MM.1S (cell line): ENCODE measurements around the gene ZNF469.

Experiments used
- DNase-seq: peaks from one replicate; pipeline ENCODE4 v3.0.0-alpha.2; 2015
- H2AFZ ChIP-seq: fragments of 300-600 bp; sonication (generic); 2 replicates; pipeline ENCODE4 v1.6.0; 2016; ENCODE audit warnings: antibody characterized with exemption, low read length
- H3F3A ChIP-seq: fragments of 300-600 bp; sonication (generic); 2 replicates; pipeline ENCODE4 v1.6.1; 2016; ENCODE audit warnings: mild to moderate bottlenecking, antibody characterized with exemption, low read length, moderate library complexity, mixed read lengths; ENCODE audit not compliant: insufficient read depth
- H3K27ac ChIP-seq: fragments of 300-600 bp; sonication (generic); 2 replicates; pipeline ENCODE4 v1.5.1; 2016; ENCODE audit warnings: mild to moderate bottlenecking, low read length
- H3K27me3 ChIP-seq: fragments of 300-600 bp; sonication (generic); replicated peaks from 2 replicates; pipeline ENCODE4 v1.6.0; 2016; ENCODE audit warnings: low read length; ENCODE audit not compliant: insufficient read depth
- H3K36me3 ChIP-seq: fragments of 300-600 bp; sonication (generic); replicated peaks from 2 replicates; pipeline ENCODE4 v1.6.1; 2016; ENCODE audit warnings: mild to moderate bottlenecking, low read length, mixed read lengths; ENCODE audit not compliant: insufficient read depth
- H3K4me1 ChIP-seq: fragments of 300-600 bp; sonication (generic); 2 replicates; pipeline ENCODE4 v1.6.1; 2016; ENCODE audit warnings: low read length, mixed read lengths
- H3K4me2 ChIP-seq: fragments of 300-600 bp; sonication (generic); 2 replicates; pipeline ENCODE4 v1.6.0; 2016; ENCODE audit warnings: low read depth, low read length
- H3K4me3 ChIP-seq: fragments of 300-600 bp; sonication (generic); 2 replicates; pipeline ENCODE4 v1.5.1; 2016; ENCODE audit warnings: low read length, mixed read lengths
- H3K79me2 ChIP-seq: fragments of 300-600 bp; sonication (generic); 2 replicates; pipeline ENCODE4 v1.6.1; 2016; ENCODE audit warnings: mixed run types, low read length, mixed read lengths
- H3K9ac ChIP-seq: fragments of 300-600 bp; sonication (generic); 2 replicates; pipeline ENCODE4 v1.6.1; 2016; ENCODE audit warnings: low read length, mixed read lengths
- H3K9me2 ChIP-seq: fragments of 300-600 bp; sonication (generic); replicated peaks from 2 replicates; pipeline ENCODE4 v1.6.1; 2016; ENCODE audit warnings: mild to moderate bottlenecking, low read length, mixed read lengths; ENCODE audit not compliant: insufficient read depth
- H3K9me3 ChIP-seq: fragments of 300-600 bp; sonication (generic); replicated peaks from 2 replicates; pipeline ENCODE4 v1.6.1; 2016; ENCODE audit warnings: mild to moderate bottlenecking, low read length, mixed read lengths; ENCODE audit not compliant: insufficient read depth
- H4K20me1 ChIP-seq: fragments of 300-600 bp; sonication (generic); 2 replicates; pipeline ENCODE4 v1.6.1; 2016; ENCODE audit warnings: mild to moderate bottlenecking, low read length, moderate library complexity, mixed read lengths; ENCODE audit not compliant: insufficient read depth
- EZH2 ChIP-seq: fragments of 300-600 bp; sonication (generic); optimal IDR thresholded peaks from 2 replicates; pipeline ENCODE3; 2017; ENCODE audit warnings: low read depth, mild to moderate bottlenecking, antibody characterized with exemption, low read length, mixed read lengths
- EZH2phosphoT487 ChIP-seq: fragments of 300-600 bp; sonication (generic); IDR thresholded peaks from 2 replicates; pipeline ENCODE4 v1.6.1; 2018; ENCODE audit warnings: antibody characterized with exemption, low read length
- TF ChIP-seq, protein P1 (sequence below): fragments of 300-600 bp; sonication (generic); IDR thresholded peaks from 2 replicates; pipeline ENCODE4 v1.5.1; 2016; ENCODE audit warnings: antibody characterized with exemption, low read length, mixed read lengths

ZNF469 gene

DNA sequence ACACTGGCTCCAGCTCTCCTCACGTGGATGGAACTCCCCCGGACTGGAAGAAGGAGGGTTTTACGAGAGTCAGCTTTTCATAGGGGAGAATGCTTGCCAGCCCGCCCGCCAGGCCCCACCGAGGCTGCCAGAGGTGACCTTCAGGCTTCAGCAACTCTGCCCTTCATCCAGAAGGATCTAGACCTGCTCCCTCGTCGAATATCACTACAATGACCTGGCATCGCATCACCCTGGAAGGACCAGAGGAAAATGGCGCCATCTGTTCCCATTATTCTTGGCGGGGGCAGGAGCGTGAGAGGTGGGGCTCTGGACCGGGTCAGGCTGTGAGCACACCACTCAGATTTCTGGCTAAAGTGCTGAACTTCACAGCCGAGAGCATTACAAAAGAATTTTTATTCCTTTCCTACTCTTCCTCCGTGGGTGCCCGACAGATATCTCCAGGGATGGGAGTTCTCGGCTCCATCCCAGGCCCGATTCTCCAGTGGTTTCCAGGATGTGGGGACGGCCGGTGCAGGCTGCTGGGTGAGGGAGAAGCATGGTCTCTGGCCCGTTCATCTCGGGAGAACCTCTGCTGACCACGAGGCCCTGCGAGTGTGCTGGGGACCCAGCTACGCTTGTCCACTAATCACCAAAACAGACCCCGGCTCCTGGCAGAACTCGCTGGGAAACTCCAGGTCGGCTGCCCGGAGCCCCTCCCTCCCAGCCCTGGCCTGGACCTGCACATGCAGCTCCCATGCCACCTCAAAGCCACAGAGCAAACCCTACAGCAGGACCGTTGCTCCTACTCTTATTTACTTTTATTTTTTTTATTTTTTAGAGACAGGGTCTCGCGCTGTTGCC, 36.8 kb upstream of the ZNF469 start:
- no peaks in the 10 kb centered on the region for H3K36me3 ChIP-seq
- H3K9me2 ChIP-seq: no peaks in the 10 kb centered on the region
- H3K4me3 ChIP-seq: no peak overlapping the region
- H3F3A ChIP-seq: no peaks in the 10 kb centered on the region
- H3K27ac ChIP-seq: no peak overlapping the region
- no peak overlapping the region for H2AFZ ChIP-seq
- TF ChIP-seq, protein P1, sequence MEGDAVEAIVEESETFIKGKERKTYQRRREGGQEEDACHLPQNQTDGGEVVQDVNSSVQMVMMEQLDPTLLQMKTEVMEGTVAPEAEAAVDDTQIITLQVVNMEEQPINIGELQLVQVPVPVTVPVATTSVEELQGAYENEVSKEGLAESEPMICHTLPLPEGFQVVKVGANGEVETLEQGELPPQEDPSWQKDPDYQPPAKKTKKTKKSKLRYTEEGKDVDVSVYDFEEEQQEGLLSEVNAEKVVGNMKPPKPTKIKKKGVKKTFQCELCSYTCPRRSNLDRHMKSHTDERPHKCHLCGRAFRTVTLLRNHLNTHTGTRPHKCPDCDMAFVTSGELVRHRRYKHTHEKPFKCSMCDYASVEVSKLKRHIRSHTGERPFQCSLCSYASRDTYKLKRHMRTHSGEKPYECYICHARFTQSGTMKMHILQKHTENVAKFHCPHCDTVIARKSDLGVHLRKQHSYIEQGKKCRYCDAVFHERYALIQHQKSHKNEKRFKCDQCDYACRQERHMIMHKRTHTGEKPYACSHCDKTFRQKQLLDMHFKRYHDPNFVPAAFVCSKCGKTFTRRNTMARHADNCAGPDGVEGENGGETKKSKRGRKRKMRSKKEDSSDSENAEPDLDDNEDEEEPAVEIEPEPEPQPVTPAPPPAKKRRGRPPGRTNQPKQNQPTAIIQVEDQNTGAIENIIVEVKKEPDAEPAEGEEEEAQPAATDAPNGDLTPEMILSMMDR: no peak
- TF ChIP-seq EZH2phosphoT487 (no peak), EZH2 (no peak)
- no peak overlapping the region for H3K4me2 ChIP-seq
- no peaks in the 10 kb centered on the region for H3K9me3 ChIP-seq
- no peaks in the 10 kb centered on the region for H3K4me1 ChIP-seq
- no peak for DNase-seq
- peaks cover 34% of the 10 kb centered on the region for H3K27me3 ChIP-seq
- H3K9ac ChIP-seq: no peak overlapping the region
- no peaks in the 10 kb centered on the region for H3K79me2 ChIP-seq
- no peaks in the 10 kb centered on the region for H4K20me1 ChIP-seq

DNA sequence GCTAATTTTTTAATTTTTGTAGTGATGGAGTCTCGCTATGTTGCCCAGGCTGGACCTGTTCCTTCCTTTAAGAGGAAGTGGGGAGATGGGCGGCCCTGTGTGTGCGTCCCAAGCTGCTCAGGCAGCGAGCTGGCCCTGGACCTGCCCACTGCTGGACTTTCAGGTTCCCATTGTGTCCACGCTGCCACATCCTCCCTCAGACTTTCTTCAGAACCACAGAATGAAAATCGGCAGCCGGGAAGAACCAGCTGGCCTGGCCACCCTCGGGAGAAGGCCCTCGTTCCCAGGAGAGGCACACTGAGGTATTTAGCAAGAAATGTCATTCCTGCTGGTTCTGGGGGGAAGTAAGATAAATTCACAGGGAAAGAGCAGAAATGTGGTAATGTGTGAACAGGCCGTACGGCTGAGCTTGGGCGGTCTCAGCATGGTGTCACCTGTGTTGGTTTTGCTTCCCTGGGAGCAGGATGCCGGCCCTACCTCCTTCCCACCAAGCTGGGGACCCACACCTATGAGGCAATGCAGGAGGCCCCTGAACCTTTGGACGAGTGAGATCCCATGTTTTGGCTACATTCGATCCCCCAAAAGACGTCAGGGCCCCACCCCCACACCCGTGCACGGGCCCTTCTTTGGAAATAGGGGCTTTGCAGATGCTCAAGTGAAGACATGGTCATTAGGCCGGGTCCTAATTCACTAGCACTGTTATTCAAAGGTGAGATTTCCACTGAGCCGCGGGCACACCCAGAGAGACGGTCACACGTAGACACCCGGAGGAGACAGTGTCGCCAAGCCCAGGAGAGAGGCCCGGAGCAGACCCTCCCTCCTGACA, 35.9 kb upstream of the ZNF469 start:
- H4K20me1 ChIP-seq: no peaks in the 10 kb centered on the region
- TF ChIP-seq, protein P1: no peak
- TF ChIP-seq EZH2phosphoT487 (no peak), EZH2 (no peak)
- H3K27ac ChIP-seq: no peak overlapping the region
- no peaks in the 10 kb centered on the region for H3K36me3 ChIP-seq
- H3K9ac ChIP-seq: no peak overlapping the region
- H3K9me2 ChIP-seq: no peaks in the 10 kb centered on the region
- no peaks in the 10 kb centered on the region for H3F3A ChIP-seq
- no peaks in the 10 kb centered on the region for H3K79me2 ChIP-seq
- H3K4me2 ChIP-seq: no peak overlapping the region
- H2AFZ ChIP-seq: no peak overlapping the region
- no peak for DNase-seq
- H3K4me3 ChIP-seq: no peak overlapping the region
- peaks cover 34% of the 10 kb centered on the region for H3K27me3 ChIP-seq
- no peaks in the 10 kb centered on the region for H3K9me3 ChIP-seq
- no peaks in the 10 kb centered on the region for H3K4me1 ChIP-seq

DNA sequence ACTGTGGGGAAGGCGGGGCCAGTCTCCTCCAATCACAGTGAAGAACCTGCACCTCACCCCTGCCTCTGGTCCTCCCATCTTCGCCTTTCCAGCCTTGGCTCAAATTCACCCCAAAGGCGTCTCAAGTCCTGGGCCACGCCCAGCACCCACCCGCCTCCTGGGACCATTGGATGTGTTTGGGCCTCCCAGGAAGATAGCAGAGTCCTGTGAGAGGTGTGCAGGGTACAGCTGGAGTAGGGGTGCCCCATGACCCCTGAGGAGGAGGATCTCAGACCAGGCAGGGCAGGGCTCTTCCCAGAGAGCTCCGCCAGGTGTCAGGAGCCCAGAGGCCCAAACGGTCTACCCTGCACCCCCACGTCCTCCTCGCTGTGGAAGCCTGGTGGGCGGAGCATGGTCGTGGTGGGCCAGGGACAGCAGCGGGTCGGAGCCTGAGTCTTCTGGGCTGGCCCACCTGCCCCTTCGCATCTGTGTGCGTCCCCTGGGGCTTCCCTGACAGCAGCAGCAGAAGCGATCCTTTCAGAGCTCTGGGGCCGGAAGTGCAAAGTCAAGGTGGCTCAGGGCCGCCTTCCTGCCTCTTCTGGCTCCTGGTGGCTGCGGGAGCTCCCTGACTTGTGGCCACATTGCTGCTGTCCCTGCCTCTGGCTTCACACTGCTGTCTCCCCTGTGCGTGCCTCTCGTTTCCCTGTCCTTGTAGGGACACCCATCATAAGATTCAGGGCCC, 34.9 kb upstream of the ZNF469 start:
- Histone ChIP-seq H3K79me2 (no peaks in the 10 kb centered on the region), H3K4me3 (no peak overlapping the region), H3K9ac (no peak overlapping the region), H3K4me1 (no peaks in the 10 kb centered on the region), H3F3A (no peaks in the 10 kb centered on the region), H3K36me3 (no peaks in the 10 kb centered on the region), H2AFZ (no peak overlapping the region), H3K9me3 (no peaks in the 10 kb centered on the region), H3K27me3 (peaks cover 27% of the 10 kb centered on the region), H3K27ac (no peak overlapping the region), H3K9me2 (no peaks in the 10 kb centered on the region), H3K4me2 (no peak overlapping the region), H4K20me1 (no peaks in the 10 kb centered on the region)
- TF ChIP-seq EZH2 (no peak), EZH2phosphoT487 (no peak)
- TF ChIP-seq, protein P1: no peak
- DNase-seq: no peak
